Bone marrow (tissue), 2 donors: ENCODE data around the gene ST8SIA1.

Experiments
- DNase-seq, 2 donors: peaks; one replicate each; lab custom pipeline; 2025; lab: John Stamatoyannopoulos, UW

The ST8SIA1 gene

DNA sequence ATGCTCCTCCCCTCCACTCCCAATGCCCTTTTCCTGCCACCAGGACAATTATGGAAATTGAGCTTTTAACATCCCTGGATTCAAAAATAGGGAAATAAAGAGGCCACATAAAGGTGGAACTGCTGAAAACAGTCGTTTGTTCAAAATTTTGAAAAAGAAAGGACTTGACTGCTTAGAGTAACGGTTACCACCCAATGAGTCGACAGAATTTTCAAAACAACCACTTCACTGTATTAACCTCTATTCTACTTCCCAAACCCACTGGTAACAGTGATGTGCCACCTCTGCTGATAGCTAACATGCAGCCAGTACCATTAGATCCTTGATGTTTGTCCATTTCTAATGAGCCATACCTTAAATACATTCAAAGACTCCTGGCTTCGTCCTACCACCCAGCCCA lies 4.9 kb downstream of the ST8SIA1 start:
- no peak for DNase-seq

GRCh38 chr12:22325218-22325617 lies 9.3 kb downstream of the ST8SIA1 start:
- DNase-seq = no peak

DNA sequence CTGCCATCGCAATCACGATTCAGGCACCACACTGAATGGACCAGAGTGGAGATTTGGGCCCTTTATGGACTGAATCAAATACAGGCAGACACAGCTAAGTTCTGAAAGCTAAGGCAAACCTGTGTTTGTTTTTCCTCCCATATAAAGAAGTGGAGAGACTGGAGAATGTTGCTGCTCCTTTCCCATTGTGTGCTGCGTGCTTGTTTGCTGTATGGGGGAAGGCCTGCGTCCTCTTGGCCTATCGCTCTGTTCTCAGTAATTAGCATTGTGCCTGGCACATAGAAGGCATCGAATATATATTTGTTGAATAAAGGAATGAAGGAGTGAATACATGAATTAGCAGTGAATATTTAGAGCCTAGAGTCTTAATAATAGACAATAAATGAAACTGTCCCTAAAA lies 12.4 kb downstream of the ST8SIA1 start:
- DNase-seq = no peak

GRCh38 chr12:22321638-22322037 lies 12.9 kb downstream of the ST8SIA1 start:
- DNase-seq = no peak

DNA sequence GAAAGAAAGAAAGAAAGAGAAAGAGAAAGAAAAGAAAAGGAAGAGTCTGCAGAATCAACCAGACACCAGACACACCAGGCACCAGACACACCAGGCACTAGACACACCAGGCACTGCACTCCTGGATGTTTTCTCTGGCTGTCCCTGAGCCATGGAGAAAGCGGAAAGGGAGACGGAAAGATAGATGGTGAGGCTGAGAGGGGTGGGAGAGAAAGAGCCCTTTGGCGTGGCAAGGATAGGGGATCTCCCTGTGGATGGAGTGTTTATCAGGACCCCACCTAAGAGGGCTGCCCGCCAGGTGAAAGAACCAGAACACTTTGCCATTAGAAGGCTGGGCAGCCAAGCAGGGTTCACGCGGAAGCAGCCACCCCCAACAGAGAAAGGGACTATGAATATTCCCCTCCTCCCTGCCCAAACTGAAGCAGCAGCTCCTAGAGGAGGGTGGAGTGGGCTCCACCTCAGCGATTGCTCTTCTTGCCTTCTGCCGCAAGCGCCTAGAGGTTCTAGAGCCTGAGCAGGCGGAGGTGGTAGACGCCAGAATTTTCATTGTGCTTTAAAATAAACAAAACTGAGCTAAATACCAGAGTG lies 13.4 kb downstream of the ST8SIA1 start:
- DNase-seq = no peak

GRCh38 chr12:22318108-22318737 lies 16.3 kb downstream of the ST8SIA1 start:
- no peak for DNase-seq

DNA sequence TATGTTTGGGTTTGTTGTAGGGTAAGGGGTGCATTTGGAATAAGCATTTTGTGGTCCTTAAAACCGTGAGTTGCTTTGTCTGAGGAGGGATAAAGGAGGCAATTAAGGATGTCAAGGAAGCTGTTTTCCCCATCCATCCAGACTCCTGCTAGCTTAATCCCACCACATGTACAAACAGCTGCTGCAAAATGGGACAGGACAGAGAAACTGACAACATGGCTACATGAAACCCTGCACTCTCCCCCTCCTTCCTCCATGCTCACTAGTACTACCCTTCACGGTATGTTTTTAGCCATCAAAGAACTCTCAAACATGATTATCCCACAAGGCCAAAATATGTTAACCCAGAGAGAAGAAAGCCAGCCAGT lies 20.6 kb downstream of the ST8SIA1 start:
- DNase-seq = no peak

DNA sequence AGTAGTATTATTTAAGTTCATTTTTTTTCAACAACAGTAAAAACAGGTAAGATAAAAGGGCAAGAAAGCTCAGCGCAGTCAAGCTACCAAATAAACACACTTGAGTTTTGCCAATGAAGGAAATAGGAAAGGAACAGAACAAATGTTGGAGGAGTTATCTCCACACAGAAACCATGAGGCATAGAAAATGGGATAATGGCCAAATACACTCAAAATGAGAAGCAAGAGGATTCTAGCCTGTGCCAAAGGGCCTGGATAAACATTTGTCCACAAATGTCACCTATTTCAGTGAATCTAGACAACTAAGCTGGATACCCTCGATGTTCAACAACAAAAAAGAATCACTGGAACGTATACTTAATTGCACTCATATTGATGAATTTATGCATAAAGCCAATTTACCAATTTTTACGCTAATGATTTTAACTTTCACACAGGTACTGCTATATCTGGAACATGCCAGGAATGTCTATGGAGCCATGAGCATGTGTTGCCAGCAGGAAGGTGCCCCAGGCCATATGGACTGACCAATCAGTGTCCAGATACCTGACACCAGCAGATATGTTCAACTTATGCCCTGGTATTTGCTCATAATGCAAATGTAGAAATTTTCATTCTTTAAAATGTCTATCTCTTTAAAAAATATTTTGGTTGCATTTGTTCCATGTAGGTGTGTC lies 21.1 kb downstream of the ST8SIA1 start:
- DNase-seq = no peak

DNA sequence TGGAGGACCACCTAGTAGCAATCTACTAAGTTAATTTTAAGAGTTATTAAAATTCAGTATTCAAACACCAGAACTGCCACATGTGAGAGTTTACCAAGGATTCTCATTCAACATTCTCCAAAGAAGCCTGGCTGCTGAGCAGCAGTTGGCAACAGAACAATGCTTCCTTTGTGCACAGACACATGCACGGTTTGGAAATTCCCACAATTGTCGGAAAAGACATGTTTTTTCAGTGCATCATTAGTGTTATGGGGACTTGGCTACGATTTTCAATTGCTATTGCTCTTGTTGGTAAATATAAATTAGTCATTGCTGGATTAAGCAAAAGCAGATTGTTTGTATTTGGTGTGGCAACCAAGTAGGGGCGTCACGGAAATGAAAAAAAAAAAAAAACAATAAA lies 22.2 kb downstream of the ST8SIA1 start:
- DNase-seq = no peak

GRCh38 chr12:22310709-22311108 lies 23.8 kb downstream of the ST8SIA1 start:
- no peak for DNase-seq

DNA sequence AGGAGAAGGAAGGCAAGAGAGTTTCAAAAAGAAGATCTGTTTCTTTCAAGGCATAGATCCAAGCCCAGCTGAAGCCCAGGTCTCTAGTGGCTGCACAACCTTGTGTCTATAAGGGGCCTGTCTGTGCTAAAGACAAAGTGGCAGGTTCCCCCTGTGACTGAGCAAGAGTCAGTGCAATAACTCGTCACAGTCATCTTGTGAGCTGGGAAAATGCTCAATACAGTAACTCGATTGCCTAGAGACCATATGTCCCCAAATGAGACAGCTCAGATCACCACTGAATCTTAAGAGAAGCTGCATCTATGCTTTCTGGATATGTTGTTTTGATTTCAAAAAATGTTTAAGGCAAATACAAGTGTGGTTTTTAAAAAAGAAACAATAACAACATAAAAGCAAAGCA lies 24.2 kb downstream of the ST8SIA1 start:
- DNase-seq = no peak

GRCh38 chr12:22307811-22308210 lies 26.7 kb downstream of the ST8SIA1 start:
- no peak for DNase-seq

GRCh38 chr12:22306311-22306710 lies 28.2 kb downstream of the ST8SIA1 start:
- no peak for DNase-seq

- no peak for DNase-seq
Measured at GRCh38 chr12:22304341-22304740, 30.2 kb downstream of the ST8SIA1 start.

DNA sequence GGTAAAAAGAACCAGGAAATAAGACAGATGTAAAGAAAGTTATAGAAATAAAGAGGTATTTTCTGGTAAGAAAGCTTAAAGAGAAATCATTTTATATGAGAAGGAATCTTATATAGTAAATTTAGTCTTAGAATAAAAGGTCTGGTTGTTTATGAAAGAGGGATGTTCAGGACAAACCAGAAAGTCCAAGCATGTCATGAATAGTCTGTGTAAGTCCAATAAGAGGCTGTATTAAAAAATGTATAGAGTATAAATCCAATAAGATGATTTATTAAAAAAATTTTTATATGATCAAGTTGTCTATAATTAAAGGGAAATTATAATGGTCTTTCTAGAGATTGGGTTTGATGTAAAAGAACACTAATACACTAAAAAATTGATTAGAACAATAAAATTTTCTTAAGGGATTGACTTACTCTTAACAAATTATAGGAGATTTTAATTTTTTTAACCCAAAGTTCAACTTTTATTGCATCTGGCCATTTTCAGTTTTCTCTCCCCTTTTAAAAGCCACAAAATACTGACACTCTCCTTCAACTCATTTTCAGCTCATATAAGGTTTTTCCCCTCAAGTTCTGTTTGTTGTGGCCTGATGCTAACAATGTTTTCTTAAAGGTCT lies 35.1 kb downstream of the ST8SIA1 start:
- no peak for DNase-seq

- no peak for DNase-seq
Measured at GRCh38 chr12:22289250-22289649, 45.3 kb downstream of the ST8SIA1 start.

- DNase-seq = no peak
Measured at GRCh38 chr12:22287776-22288621, 46.5 kb downstream of the ST8SIA1 start.

DNA sequence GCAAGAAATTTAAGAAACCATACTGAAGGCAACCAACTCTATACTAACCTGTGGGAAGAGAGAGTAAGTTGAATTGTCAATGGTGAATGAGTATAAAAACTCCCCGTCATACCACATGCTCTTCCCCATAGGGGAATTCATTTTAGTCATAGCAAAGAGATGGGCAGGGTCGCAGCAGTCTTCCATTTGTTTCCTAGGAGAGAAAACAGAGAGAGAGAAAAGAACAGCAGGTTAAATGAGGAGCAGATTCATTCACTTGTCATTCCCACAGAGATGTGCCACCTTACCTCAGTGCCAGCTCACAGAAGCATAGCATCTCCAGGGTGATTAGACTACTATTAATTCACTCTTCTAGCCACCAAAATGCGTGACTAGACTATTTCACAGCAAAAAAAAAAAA lies 47.4 kb downstream of the ST8SIA1 start:
- DNase-seq = no peak

DNA sequence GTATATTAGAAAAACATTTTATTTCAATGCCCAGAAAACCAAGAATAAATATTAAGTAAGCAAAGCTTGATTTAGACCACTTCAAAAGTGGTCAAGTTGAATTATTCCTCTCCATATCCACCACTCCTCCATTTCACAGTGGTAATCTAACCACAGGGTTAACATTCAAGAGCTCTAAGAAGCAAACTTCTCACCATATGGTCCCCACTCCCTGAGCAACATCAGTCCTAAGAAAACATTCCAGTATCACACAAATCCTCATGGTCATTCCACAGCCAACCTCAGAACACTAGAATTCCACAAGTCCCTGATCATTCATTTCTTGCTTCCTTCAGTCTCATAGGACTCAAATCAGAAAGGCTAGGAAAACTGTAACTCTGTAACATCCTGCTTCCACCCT lies 47.9 kb downstream of the ST8SIA1 start:
- DNase-seq = no peak

GRCh38 chr12:22285846-22286245 lies 48.7 kb downstream of the ST8SIA1 start:
- DNase-seq = no peak

DNA sequence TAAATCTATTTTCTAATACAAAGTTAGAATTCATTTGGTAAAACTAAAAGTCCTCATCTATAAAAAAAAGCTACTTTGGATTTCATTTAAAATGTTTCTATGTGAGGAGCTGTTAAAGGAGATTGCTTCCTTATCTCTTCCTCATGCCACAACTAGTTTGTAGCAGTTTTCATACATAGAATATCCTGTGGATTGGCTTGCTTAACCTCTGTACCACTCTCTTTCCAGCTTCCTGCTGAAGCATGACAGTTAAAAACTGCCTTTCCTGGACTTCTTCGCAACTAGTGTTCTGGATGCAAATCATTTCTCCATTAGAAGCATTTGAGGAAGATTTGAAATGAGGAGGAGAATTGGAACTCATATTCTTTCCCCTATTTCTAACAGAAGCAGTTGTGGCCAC lies 49.6 kb downstream of the ST8SIA1 start:
- no peak for DNase-seq

- no peak for DNase-seq
Measured at GRCh38 chr12:22283508-22283907, 51.0 kb downstream of the ST8SIA1 start.
